ENCODE measurements around the gene TOPAZ1. TPM values are rescaled to one million over a fixed set of nuclear protein-coding genes. Genes with fewer than 3 reads are reported as not detected.

Gene TOPAZ1
- total RNA-seq (2014; rRNA removed; shearing (Covaris generic)): not detected in 2 replicates

GRCh38 chr3:44241706-44242105 is at the start of gene TOPAZ1:
TSS of gene TOPAZ1 (plus strand) at chr3:44241886. CDS start at chr3:44242054, 168 bp downstream.
- DNase-seq (ENCODE audit: low read depth): no peak

GRCh38 chr3:44198284-44199269 is 43.1 kb upstream of the TOPAZ1 start:
- peak; percentile 64 for DNase-seq (ENCODE audit: low read depth)

GRCh38 chr3:44206261-44206660 is 35.4 kb upstream of the TOPAZ1 start:
- no peak for DNase-seq (ENCODE audit: low read depth)

DNA sequence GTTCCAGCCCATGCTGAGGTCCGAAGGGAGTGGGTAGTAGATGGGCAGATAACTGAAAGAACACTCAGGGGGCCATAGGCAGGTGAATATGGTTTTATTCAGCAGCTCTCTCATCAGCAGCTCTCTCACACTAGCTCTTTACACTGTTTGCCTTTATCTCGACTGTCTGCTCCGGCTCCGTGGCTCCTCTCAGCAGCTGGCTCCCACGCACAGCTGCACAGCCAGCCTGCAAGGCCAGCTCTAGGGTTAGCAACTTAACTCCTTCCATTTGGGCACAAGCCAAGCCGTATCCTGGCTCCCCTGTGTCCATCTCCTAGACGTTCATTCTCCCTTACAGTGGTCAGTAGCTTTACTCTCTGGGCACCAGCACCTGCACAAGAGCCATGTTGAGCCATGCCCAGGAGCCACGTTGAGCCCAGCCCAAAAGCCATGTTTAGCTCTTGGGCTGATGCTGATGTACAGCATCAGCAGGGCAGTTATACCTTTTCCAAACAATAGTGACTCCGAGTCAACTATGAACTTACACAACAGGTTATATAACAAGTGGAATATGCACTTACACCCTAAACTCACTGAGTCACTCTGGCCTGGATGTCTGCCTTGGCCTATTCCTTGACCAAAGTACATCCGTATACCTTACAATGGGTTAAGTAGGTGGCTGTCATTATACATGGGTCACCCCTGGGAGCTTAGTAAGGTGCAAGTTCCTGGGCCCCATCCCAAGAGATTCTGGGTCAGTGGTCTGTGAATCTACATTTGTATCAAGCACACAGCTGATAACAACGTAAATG is 34.6 kb upstream of the TOPAZ1 start:
- DNase-seq (ENCODE audit: low read depth): no peak

- no peak for DNase-seq (ENCODE audit: low read depth)
These were observed 33.6 kb upstream of the TOPAZ1 start for GRCh38 chr3:44208086-44208485.

GRCh38 chr3:44208568-44208967 is 33.1 kb upstream of the TOPAZ1 start:
- no peak for DNase-seq (ENCODE audit: low read depth)

DNA sequence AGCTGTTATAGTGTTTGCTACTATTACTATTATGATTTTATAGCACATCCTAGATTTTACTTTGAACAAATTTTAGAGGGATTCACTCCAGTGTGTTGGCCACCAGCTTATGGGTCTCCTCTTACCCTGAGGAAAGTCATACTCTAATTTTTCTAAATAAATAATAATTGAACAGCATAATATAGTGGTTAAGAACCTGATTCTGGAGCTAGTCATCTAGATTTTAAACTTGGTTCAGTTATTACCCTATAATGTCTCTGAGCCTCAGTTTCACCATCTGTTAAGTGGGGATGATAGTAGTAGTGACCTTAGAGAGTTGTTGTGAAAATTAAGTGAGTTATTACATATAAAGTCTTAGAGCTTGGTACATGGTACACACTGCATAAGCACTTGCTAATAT is 30.7 kb upstream of the TOPAZ1 start:
- DNase-seq (ENCODE audit: low read depth): no peak

- DNase-seq (ENCODE audit: low read depth): no peak
These were observed 19.3 kb upstream of the TOPAZ1 start for GRCh38 chr3:44222337-44222736.

DNA sequence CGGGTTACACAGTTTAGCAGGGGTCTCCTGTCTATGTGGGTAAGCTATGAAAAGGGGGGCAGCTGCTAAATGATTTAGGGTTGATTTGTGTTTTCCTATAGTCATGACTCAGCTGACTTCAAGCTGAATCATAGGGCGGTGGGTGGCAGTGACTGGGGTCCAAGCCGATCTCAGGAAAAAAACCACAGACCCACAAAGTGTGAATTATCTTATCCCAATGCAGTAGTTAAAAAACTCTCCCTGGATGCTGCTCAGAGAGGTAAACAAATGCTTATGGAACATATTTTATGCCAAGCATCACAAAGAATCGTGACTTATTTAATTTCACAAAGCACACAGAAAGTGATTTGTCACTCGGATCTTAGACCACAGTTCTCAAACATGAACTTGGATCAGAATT is 18.4 kb upstream of the TOPAZ1 start:
- DNase-seq (ENCODE audit: low read depth): peak; percentile 36

- DNase-seq (ENCODE audit: low read depth): no peak
These were observed 17.6 kb upstream of the TOPAZ1 start for GRCh38 chr3:44224131-44224530.

GRCh38 chr3:44226573-44226972 is 15.1 kb upstream of the TOPAZ1 start:
- DNase-seq (ENCODE audit: low read depth): no peak

- DNase-seq (ENCODE audit: low read depth): no peak
These were observed 14.1 kb upstream of the TOPAZ1 start for GRCh38 chr3:44227632-44228031.

DNA sequence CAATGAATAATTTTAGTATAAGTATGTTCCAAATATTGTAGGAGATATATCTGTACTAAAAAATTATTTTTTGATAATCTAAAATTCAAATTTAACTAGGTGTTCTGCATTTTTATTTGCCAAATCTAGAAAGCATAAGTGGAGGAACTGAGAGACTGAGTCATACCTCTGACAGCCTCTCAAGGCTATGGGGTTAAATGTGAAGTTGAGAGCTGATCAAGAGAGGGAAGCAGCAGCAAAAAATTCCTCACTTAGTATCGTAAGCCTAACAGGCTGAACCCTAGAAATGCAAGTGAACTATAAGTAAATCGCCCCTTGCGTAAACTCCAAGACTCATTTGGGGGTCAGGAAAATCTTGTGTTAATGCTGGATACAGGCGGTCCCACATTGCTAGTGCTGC is 12.8 kb upstream of the TOPAZ1 start:
- no peak for DNase-seq (ENCODE audit: low read depth)

DNA sequence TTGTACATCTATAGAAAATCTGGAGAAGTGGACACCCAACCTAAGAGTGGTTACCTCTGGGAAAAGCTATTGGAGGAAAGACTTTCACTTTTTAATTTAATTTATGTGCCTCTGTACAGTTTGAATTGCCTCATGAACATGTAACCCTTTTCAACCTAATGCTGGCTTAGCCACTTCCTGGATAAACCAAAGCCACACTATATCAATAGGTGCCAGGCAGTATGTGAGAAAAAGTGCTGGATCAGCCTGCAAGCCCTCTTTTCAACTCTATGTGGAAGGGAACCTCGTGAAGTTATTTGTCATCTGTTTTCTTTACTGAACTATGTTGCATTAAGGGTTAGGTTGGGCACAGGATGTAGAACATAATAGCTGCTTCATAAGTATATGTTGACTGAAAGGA is 9.3 kb upstream of the TOPAZ1 start:
- no peak for DNase-seq (ENCODE audit: low read depth)

DNA sequence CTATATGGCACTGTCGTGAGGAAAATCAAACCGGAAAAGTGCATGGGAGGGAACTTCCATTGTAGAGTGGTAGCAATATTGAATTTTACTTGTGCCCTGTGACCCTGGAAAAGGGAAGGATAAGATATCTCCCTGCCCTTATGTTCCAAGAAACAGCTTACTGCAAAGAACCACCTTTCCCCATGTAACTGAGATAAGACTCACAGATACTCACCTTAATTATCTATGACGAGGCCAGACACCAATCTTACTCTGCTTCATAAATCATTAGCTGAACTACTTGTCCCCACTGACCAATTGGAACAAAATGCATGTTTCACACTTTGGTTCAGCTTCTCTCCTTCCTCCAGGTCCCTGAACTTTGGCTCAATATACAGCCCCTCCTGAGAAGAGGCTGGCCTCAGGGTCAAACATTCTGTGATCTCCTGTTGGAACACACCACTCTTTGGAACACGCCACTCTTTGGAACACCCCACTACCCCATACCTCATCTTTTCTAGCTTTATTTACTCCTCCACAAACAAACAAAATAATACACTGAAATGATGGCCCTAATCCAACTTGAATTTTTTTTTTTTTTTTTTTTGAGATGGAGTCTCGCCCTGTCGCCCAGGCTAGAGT is 6.9 kb upstream of the TOPAZ1 start:
- DNase-seq (ENCODE audit: low read depth): no peak

- DNase-seq (ENCODE audit: low read depth): peak; percentile 69
These were observed 5.8 kb upstream of the TOPAZ1 start for GRCh38 chr3:44235604-44236484.

GRCh38 chr3:44236485-44236908 is 5.2 kb upstream of the TOPAZ1 start:
- no peak for DNase-seq (ENCODE audit: low read depth)

- no peak for DNase-seq (ENCODE audit: low read depth)
These were observed 4.5 kb upstream of the TOPAZ1 start for GRCh38 chr3:44237161-44237560.

DNA sequence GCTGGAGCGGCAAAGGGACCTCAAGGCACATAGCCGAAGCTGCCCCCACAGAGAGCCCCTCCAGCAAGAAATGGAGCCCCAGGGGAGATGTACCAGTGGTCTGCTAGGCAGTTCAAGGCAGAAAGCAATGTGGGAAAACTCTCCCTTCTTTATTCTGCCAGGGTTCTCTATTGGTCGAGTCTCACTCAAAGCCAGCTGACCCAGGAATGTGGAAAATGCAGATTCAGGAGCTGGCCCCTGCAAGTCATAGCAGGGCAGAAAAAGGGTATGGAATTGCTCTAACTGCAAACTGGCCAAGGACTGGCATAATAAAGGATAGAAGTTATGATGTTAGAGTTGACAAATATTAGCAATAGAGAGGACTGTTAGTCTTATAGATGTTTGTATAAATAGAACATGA is 4.0 kb upstream of the TOPAZ1 start:
- no peak for DNase-seq (ENCODE audit: low read depth)

GRCh38 chr3:44238889-44239288 is 2.8 kb upstream of the TOPAZ1 start:
- DNase-seq (ENCODE audit: low read depth): no peak

- no peak for DNase-seq (ENCODE audit: low read depth)
These were observed 1.6 kb upstream of the TOPAZ1 start for GRCh38 chr3:44240061-44240460.

Data from Daoy (cell line).